ENCODE measurements around the gene RGPD6. TPM values are rescaled to one million over a fixed set of nuclear protein-coding genes. Genes with fewer than 3 reads are reported as not detected.
"Not testable (repeated sequence)": the region's sequence is repeated elsewhere in the genome, so short reads cannot be mapped to it uniquely, and the experiment has no call there.

RGPD6 gene
- polyA plus RNA-seq (2013, experiment 1 of 4): 25.5 TPM
- polyA plus RNA-seq (2013, experiment 2 of 4): 23.5 TPM
- 23.3 TPM for polyA plus RNA-seq (2013, experiment 3 of 4)
- 21.0 TPM for polyA plus RNA-seq (2013, experiment 4 of 4)

GRCh38 chr2:110576763-110577416, at the start of gene RGPD6:
Gene RGPD6, minus strand, starts transcription at chr2:110577222. Its CDS starts 198 bp downstream, at chr2:110577024.
- not testable (repeated sequence) for H3K4me1 ChIP-seq (ENCODE audit: control insufficient read depth, insufficient read depth, low read length); H3K4me3 ChIP-seq (ENCODE audit: insufficient read depth, low read depth, low read length); H3K36me3 ChIP-seq (ENCODE audit: control insufficient read depth, insufficient read depth, low read length); H3K27ac ChIP-seq (ENCODE audit: insufficient read depth, low read depth, low read length, poor library complexity, severe bottlenecking); H3K9me3 ChIP-seq (ENCODE audit: control insufficient read depth, low read length); H3K27me3 ChIP-seq (ENCODE audit: control insufficient read depth, insufficient read depth, low read length, poor library complexity, severe bottlenecking)
- no CpG with 5 or more reads among the region's 70 CpGs for WGBS, 2 experiments

DNA sequence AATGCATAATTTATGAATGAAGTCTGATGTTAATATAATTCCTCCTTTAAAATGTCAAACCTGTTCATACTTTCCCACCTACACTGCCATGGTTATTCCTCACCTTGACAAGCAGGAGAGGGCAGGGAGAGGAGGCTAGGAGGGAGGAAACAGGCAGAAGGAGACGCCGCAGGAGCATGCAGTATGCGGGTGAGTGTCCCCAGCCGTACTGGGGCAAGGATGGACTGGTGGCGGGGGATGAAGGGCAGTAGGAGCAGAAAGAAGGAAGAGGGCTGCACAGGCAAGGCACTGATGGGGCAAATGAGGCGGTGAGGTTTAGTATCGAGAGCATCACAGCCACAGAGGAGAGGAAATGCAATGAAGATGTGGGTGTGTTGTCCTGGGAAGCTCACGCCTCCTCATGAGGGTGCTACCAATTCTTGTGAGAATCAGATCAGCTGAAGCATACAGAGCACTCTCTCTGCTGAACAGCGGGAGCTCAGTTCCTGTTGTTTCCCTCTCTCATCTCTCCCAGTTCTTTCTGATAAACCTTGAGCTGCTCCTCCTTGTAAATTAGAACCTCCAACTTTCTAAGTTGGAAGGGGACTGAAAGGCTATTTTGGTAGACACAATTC, 42.4 kb upstream of the RGPD6 start:
- H3K27me3 ChIP-seq (ENCODE audit: control insufficient read depth, insufficient read depth, low read length, poor library complexity, severe bottlenecking); H3K36me3 ChIP-seq (ENCODE audit: control insufficient read depth, insufficient read depth, low read length); H3K4me3 ChIP-seq (ENCODE audit: insufficient read depth, low read depth, low read length); H3K9me3 ChIP-seq (ENCODE audit: control insufficient read depth, low read length); H3K4me1 ChIP-seq (ENCODE audit: control insufficient read depth, insufficient read depth, low read length); H3K27ac ChIP-seq (ENCODE audit: insufficient read depth, low read depth, low read length, poor library complexity, severe bottlenecking): not testable (repeated sequence)
- 44 to 51% methylated on average over 1 of the region's 9 CpGs for WGBS, 2 experiments

DNA sequence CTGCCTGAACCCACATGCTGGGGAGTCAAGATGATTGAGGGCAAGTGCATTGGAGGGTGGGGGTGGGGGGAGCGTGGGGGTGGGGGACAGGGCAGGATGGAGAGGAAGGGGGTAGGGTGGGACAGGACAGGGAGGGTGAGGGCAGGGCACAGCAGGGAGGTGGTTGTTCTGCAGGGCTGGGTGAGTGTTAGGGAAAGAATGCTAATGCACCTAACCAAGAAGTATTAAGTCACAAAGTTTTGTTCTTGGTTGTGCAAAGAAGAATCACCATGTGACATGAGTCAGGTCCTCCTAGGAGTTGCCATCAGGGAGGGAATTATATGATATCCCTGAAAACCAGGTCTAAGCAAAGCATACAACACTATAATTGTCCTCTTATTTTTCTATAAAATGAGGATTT, 36.9 kb upstream of the RGPD6 start:
- not testable (repeated sequence) for H3K4me3 ChIP-seq (ENCODE audit: insufficient read depth, low read depth, low read length); H3K4me1 ChIP-seq (ENCODE audit: control insufficient read depth, insufficient read depth, low read length); H3K27me3 ChIP-seq (ENCODE audit: control insufficient read depth, insufficient read depth, low read length, poor library complexity, severe bottlenecking); H3K36me3 ChIP-seq (ENCODE audit: control insufficient read depth, insufficient read depth, low read length); H3K27ac ChIP-seq (ENCODE audit: insufficient read depth, low read depth, low read length, poor library complexity, severe bottlenecking); H3K9me3 ChIP-seq (ENCODE audit: control insufficient read depth, low read length)
- no CpG with 5 or more reads among the region's 1 CpG for WGBS, 2 experiments

DNA sequence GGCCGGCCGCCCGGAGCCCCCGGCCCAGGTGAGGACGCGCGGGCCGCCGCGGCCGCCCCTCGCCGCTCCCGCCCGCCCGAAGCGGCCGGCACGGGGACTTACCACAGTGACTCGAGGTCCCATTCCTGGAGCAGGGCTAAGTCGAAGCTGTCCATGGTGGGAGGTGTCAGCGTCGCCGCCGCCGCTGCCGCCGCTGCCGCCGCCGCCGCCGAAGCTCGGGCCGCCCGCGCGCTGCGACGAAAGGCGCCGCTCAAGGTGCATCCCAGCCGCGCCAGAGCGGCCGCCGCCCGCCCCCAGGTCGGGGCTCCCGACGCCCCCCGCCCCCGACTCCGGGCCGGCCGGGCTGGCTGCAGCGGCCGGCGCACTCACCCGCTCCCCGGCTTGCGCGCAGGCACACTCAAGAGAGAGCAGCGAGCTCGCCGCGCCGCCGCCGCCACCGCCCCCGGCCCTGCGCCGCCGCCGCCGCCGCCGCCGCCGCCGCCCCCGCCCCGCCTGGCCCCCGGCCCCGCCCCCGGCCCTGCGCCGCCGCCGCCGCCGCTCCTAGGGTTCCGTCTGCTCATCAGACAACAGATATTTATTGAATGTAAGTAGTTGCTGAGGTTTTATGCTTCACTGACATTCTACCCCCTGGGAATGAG, 33.7 kb upstream of the RGPD6 start:
- 0% methylated on average over 12 to 15 of the region's 94 CpGs for WGBS, 2 experiments
- H3K4me3 ChIP-seq (ENCODE audit: insufficient read depth, low read depth, low read length); H3K36me3 ChIP-seq (ENCODE audit: control insufficient read depth, insufficient read depth, low read length): not testable (repeated sequence)

GRCh38 chr2:110609843-110610612, 33.0 kb upstream of the RGPD6 start:
- H3K4me1 ChIP-seq (ENCODE audit: control insufficient read depth, insufficient read depth, low read length); H3K36me3 ChIP-seq (ENCODE audit: control insufficient read depth, insufficient read depth, low read length); H3K4me3 ChIP-seq (ENCODE audit: insufficient read depth, low read depth, low read length); H3K9me3 ChIP-seq (ENCODE audit: control insufficient read depth, low read length); H3K27ac ChIP-seq (ENCODE audit: insufficient read depth, low read depth, low read length, poor library complexity, severe bottlenecking); H3K27me3 ChIP-seq (ENCODE audit: control insufficient read depth, insufficient read depth, low read length, poor library complexity, severe bottlenecking): not testable (repeated sequence)
- WGBS, 2 experiments: 0% methylated on average over 8 to 10 of the region's 45 CpGs

More for the DNA sequence above, 33.7 kb upstream of the RGPD6 start:
- H3K9me3 ChIP-seq (ENCODE audit: control insufficient read depth, low read length); H3K4me1 ChIP-seq (ENCODE audit: control insufficient read depth, insufficient read depth, low read length); H3K27ac ChIP-seq (ENCODE audit: insufficient read depth, low read depth, low read length, poor library complexity, severe bottlenecking); H3K27me3 ChIP-seq (ENCODE audit: control insufficient read depth, insufficient read depth, low read length, poor library complexity, severe bottlenecking): not testable (repeated sequence)

- H3K27me3 ChIP-seq (ENCODE audit: control insufficient read depth, insufficient read depth, low read length, poor library complexity, severe bottlenecking); H3K27ac ChIP-seq (ENCODE audit: insufficient read depth, low read depth, low read length, poor library complexity, severe bottlenecking); H3K4me1 ChIP-seq (ENCODE audit: control insufficient read depth, insufficient read depth, low read length); H3K9me3 ChIP-seq (ENCODE audit: control insufficient read depth, low read length); H3K4me3 ChIP-seq (ENCODE audit: insufficient read depth, low read depth, low read length); H3K36me3 ChIP-seq (ENCODE audit: control insufficient read depth, insufficient read depth, low read length): not testable (repeated sequence)
- no CpG with 5 or more reads among the region's 8 CpGs for WGBS, 2 experiments
Observed at GRCh38 chr2:110608788-110609502, 31.9 kb upstream of the RGPD6 start.

GRCh38 chr2:110605057-110605456, 28.0 kb upstream of the RGPD6 start:
- H3K9me3 ChIP-seq (ENCODE audit: control insufficient read depth, low read length); H3K4me1 ChIP-seq (ENCODE audit: control insufficient read depth, insufficient read depth, low read length); H3K27ac ChIP-seq (ENCODE audit: insufficient read depth, low read depth, low read length, poor library complexity, severe bottlenecking); H3K4me3 ChIP-seq (ENCODE audit: insufficient read depth, low read depth, low read length); H3K27me3 ChIP-seq (ENCODE audit: control insufficient read depth, insufficient read depth, low read length, poor library complexity, severe bottlenecking); H3K36me3 ChIP-seq (ENCODE audit: control insufficient read depth, insufficient read depth, low read length): not testable (repeated sequence)
- WGBS, 2 experiments: 79 to 85% methylated on average over 5 to 6 of the region's 12 CpGs

- WGBS, 2 experiments: no CpG with 5 or more reads among the region's 8 CpGs
- not testable (repeated sequence) for H3K27me3 ChIP-seq (ENCODE audit: control insufficient read depth, insufficient read depth, low read length, poor library complexity, severe bottlenecking); H3K36me3 ChIP-seq (ENCODE audit: control insufficient read depth, insufficient read depth, low read length); H3K4me3 ChIP-seq (ENCODE audit: insufficient read depth, low read depth, low read length); H3K27ac ChIP-seq (ENCODE audit: insufficient read depth, low read depth, low read length, poor library complexity, severe bottlenecking); H3K4me1 ChIP-seq (ENCODE audit: control insufficient read depth, insufficient read depth, low read length); H3K9me3 ChIP-seq (ENCODE audit: control insufficient read depth, low read length)
Observed at GRCh38 chr2:110603917-110604591, 27.0 kb upstream of the RGPD6 start.

DNA sequence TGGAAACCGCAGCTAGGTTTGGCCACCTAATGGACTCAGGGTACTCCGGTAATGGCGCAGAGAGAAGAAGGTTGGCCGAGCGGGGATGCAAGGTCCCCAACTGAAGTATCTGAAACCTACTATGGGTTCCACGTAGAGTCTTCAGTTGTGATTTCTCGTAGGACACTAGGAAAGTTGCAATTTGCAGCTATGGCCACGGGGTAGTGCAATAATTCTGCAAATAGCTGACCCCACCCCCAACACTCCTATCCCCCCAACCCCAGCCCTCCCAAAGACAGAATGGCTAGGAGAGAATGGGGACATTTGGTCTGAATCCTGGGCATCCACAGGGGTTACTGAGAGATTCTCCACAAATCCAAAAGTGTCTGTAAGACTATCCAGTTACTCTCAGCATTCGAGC, 25.1 kb upstream of the RGPD6 start:
- H3K4me1 ChIP-seq (ENCODE audit: control insufficient read depth, insufficient read depth, low read length): not testable (repeated sequence)
- no CpG with 5 or more reads among the region's 9 CpGs for whole genome bisulfite sequencing, 2 experiments

More for the DNA sequence above, 25.1 kb upstream of the RGPD6 start:
- not testable (repeated sequence) for H3K36me3 ChIP-seq (ENCODE audit: control insufficient read depth, insufficient read depth, low read length); H3K4me3 ChIP-seq (ENCODE audit: insufficient read depth, low read depth, low read length); H3K27me3 ChIP-seq (ENCODE audit: control insufficient read depth, insufficient read depth, low read length, poor library complexity, severe bottlenecking); H3K9me3 ChIP-seq (ENCODE audit: control insufficient read depth, low read length); H3K27ac ChIP-seq (ENCODE audit: insufficient read depth, low read depth, low read length, poor library complexity, severe bottlenecking)

Measured in ectodermal cell (in vitro differentiated cells).